A673 (cell line): ENCODE data around the gene FAN1. TPM values are rescaled to one million over a fixed set of nuclear protein-coding genes. Genes with fewer than 3 reads are reported as not detected.

Experiments
- BruUV-seq: library from RNA; stranded (reverse); fragments of 400-500 nt; replicated peaks from 2 replicates; lab custom pipeline; 2021; lab: Mats Ljungman, UMichigan
- CTCF ChIA-PET: fragments of 300-600 bp; sonication (Branson Sonifier 250); formaldehyde crosslinking; loops from one replicate; lab custom pipeline; 2022; ENCODE audit warnings: antibody characterized with exemption; lab: Charles Lee
- POLR2A ChIA-PET: fragments of 300-600 bp; sonication (Branson Sonifier 250); formaldehyde crosslinking; loops from one replicate; lab custom pipeline; 2022; ENCODE audit warnings: antibody characterized with exemption; ENCODE audit not compliant: low non-redundant PET; lab: Charles Lee
- DNase-seq: peaks from one replicate; pipeline ENCODE4 v3.0.0-alpha.2; 2015; ENCODE audit warnings: low spot score
- H3K27ac ChIP-seq: fragments of 200-600 bp; sonication (generic); 2 replicates; pipeline ENCODE4 v1.5.1; 2016; ENCODE audit warnings: mixed run types, low read depth, mild to moderate bottlenecking, mixed read lengths, antibody characterized with exemption, low read length; ENCODE audit not compliant: poor library complexity, severe bottlenecking
- H3K27me3 ChIP-seq: fragments of 200-600 bp; sonication (generic); replicated peaks from 2 replicates; pipeline ENCODE4 v1.6.1; 2017; ENCODE audit warnings: mixed run types, low read depth, mild to moderate bottlenecking, mixed read lengths, antibody characterized with exemption, low read length; ENCODE audit not compliant: insufficient read depth, poor library complexity
- H3K36me3 ChIP-seq: fragments of 200-600 bp; sonication (generic); 2 replicates; pipeline ENCODE4 v1.6.1; 2016; ENCODE audit warnings: mixed run types, mild to moderate bottlenecking, mixed read lengths, antibody characterized with exemption, low read length; ENCODE audit not compliant: insufficient read depth, poor library complexity, severe bottlenecking
- H3K4me1 ChIP-seq: fragments of 200-600 bp; sonication (generic); 2 replicates; pipeline ENCODE4 v1.6.1; 2017; ENCODE audit warnings: mixed run types, mild to moderate bottlenecking, mixed read lengths, antibody characterized with exemption, low read length; ENCODE audit not compliant: insufficient read depth, poor library complexity, severe bottlenecking
- H3K4me3 ChIP-seq: fragments of 200-600 bp; sonication (generic); 2 replicates; pipeline ENCODE4 v1.5.1; 2016; ENCODE audit warnings: low read depth, mixed run types, mild to moderate bottlenecking, mixed read lengths, low read length; ENCODE audit not compliant: poor library complexity, severe bottlenecking
- H3K9me3 ChIP-seq: fragments of 200-600 bp; sonication (generic); 2 replicates; pipeline ENCODE4 v1.6.1; 2016; ENCODE audit warnings: mixed run types, low read depth, mild to moderate bottlenecking, mixed read lengths, antibody characterized with exemption, low read length; ENCODE audit not compliant: poor library complexity, severe bottlenecking
- CTCF ChIP-seq: fragments of 300-800, 200-600 bp; sonication (generic); conservative IDR thresholded peaks from 2 replicates; pipeline ENCODE4 v1.5.1; 2017; ENCODE audit warnings: low read depth, mild to moderate bottlenecking, antibody characterized with exemption, low read length, moderate library complexity, mixed read lengths
- EZH2 ChIP-seq: fragments of 200-600 bp; sonication (generic); IDR thresholded peaks from 2 replicates; pipeline ENCODE4 v1.6.1; 2017; ENCODE audit warnings: borderline replicate concordance, low read depth, mild to moderate bottlenecking, mixed read lengths, antibody characterized with exemption, low read length; ENCODE audit not compliant: poor library complexity, severe bottlenecking
- intact Hi-C: fragments of 100-400 bp; cut with micrococcal nuclease; formaldehyde crosslinking; loops from one replicate; pipeline ENCODE4 v1.10.0; 2022; ENCODE audit not compliant: unreplicated experiment
- total RNA-seq: library from RNA; stranded (reverse); gene quantifications from 2 replicates; pipeline ENCODE4 v1.2.3, GENCODE V29; 2021

FAN1 gene
- total RNA-seq, 1 experiment from 2014 or later = 36.2 TPM

GRCh38 chr15:30958219-30958618, 54.5 kb downstream of the FAN1 start:
- no TSS peak for BruUV-seq
- peaks cover 11% of the 10 kb centered on the region for H3K36me3 ChIP-seq
- intact Hi-C loops = no loop called here
- DNase-seq = no peak
- no peak overlapping the region for H3K4me3 ChIP-seq
- no peaks in the 10 kb centered on the region for H3K27me3 ChIP-seq
- no peaks in the 10 kb centered on the region for H3K9me3 ChIP-seq
- ChIA-PET CTCF (interaction anchor here (0.9 kb wide), 1 partner anchor 171 kb away, joined by 3 read pairs; no protein-coding TSS in a partner anchor), POLR2A (no interaction called here)
- TF ChIP-seq CTCF (no peak), EZH2 (no peak)
- peaks cover 10% of the 10 kb centered on the region for H3K4me1 ChIP-seq
- no peak overlapping the region for H3K27ac ChIP-seq

GRCh38 chr15:30962079-30962478, 58.4 kb downstream of the FAN1 start:
- ChIA-PET CTCF (no interaction called here), POLR2A (no interaction called here)
- H3K9me3 ChIP-seq = no peaks in the 10 kb centered on the region
- H3K36me3 ChIP-seq = peaks cover 7% of the 10 kb centered on the region
- H3K27me3 ChIP-seq = no peaks in the 10 kb centered on the region
- H3K27ac ChIP-seq = no peak overlapping the region
- no peak overlapping the region for H3K4me3 ChIP-seq
- no TSS peak for BruUV-seq
- intact Hi-C loops = no loop called here
- DNase-seq = no peak
- TF ChIP-seq EZH2 (no peak), CTCF (no peak)
- H3K4me1 ChIP-seq = no peaks in the 10 kb centered on the region

- Histone ChIP-seq H3K36me3 (peaks cover 7% of the 10 kb centered on the region), H3K4me3 (no peak overlapping the region), H3K27ac (no peak overlapping the region), H3K4me1 (no peaks in the 10 kb centered on the region), H3K9me3 (no peaks in the 10 kb centered on the region), H3K27me3 (no peaks in the 10 kb centered on the region)
- BruUV-seq = no TSS peak
- no peak for TF ChIP-seq CTCF
- POLR2A ChIA-PET = no interaction called here
- CTCF ChIA-PET = no interaction called here
- intact Hi-C loops = no loop called here
- DNase-seq = no peak
These were observed 58.9 kb downstream of the FAN1 start for GRCh38 chr15:30962659-30963058.
